GM23248 (cell line): ENCODE data around the gene FOXA1. TPM values are rescaled to one million over a fixed set of nuclear protein-coding genes. Genes with fewer than 3 reads are reported as not detected.

Source experiments
- DNase-seq: peaks from one replicate; pipeline ENCODE4 v3.0.0-alpha.2; 2015
- H2AFZ ChIP-seq: fragments of 200-600 bp; sonication (generic); 2 replicates; pipeline ENCODE4 v1.6.1; 2016; ENCODE audit warnings: antibody characterized with exemption
- H3F3A ChIP-seq: fragments of 200-600 bp; sonication (generic); 2 replicates; pipeline ENCODE4 v1.6.1; 2016; ENCODE audit warnings: mild to moderate bottlenecking, antibody characterized with exemption, mixed run types; ENCODE audit not compliant: insufficient read depth
- H3K27ac ChIP-seq: fragments of 200-600 bp; sonication (generic); 2 replicates; pipeline ENCODE4 v1.5.1; 2016; ENCODE audit warnings: mild to moderate bottlenecking
- H3K27me3 ChIP-seq: fragments of 200-600 bp; sonication (generic); replicated peaks from 2 replicates; pipeline ENCODE4 v1.6.1; 2016; ENCODE audit warnings: mild to moderate bottlenecking; ENCODE audit not compliant: insufficient read depth
- H3K36me3 ChIP-seq: fragments of 200-600 bp; sonication (generic); 2 replicates; pipeline ENCODE4 v1.6.1; 2016; ENCODE audit warnings: low read depth, mild to moderate bottlenecking
- H3K4me1 ChIP-seq: fragments of 200-600 bp; sonication (generic); 2 replicates; pipeline ENCODE4 v1.6.1; 2016; ENCODE audit warnings: mild to moderate bottlenecking; ENCODE audit not compliant: insufficient read depth
- H3K4me2 ChIP-seq: fragments of 200-600 bp; sonication (generic); one replicate; pipeline ENCODE4 v1.6.1; 2016; ENCODE audit warnings: mild to moderate bottlenecking; ENCODE audit not compliant: unreplicated experiment
- H3K4me3 ChIP-seq: fragments of 200-600 bp; sonication (generic); 2 replicates; pipeline ENCODE4 v1.5.1; 2016; ENCODE audit warnings: mild to moderate bottlenecking
- H3K79me2 ChIP-seq: fragments of 200-600 bp; sonication (generic); 2 replicates; pipeline ENCODE4 v1.6.1; 2016; ENCODE audit warnings: mild to moderate bottlenecking; ENCODE audit not compliant: insufficient read depth
- H3K9ac ChIP-seq: fragments of 200-600 bp; sonication (generic); 2 replicates; pipeline ENCODE4 v1.6.1; 2016; ENCODE audit warnings: mild to moderate bottlenecking
- H3K9me2 ChIP-seq: fragments of 200-600 bp; sonication (generic); 2 replicates; pipeline ENCODE4 v1.6.1; 2016; ENCODE audit warnings: mixed run types, mild to moderate bottlenecking, moderate library complexity; ENCODE audit not compliant: insufficient read depth
- H3K9me3 ChIP-seq: fragments of 200-600 bp; sonication (generic); one replicate; pipeline ENCODE4 v1.6.1; 2017; ENCODE audit warnings: low read depth
- H4K20me1 ChIP-seq: fragments of 200-600 bp; sonication (generic); 2 replicates; pipeline ENCODE4 v1.6.0; 2016; ENCODE audit not compliant: insufficient read depth
- EZH2 ChIP-seq: fragments of 200-600 bp; sonication (generic); IDR thresholded peaks from 2 replicates; pipeline ENCODE4 v1.6.1; 2018; ENCODE audit warnings: antibody characterized with exemption, mild to moderate bottlenecking; ENCODE audit not compliant: insufficient read depth, poor library complexity, severe bottlenecking
- EZH2phosphoT487 ChIP-seq: fragments of 200-600 bp; sonication (generic); IDR thresholded peaks from 2 replicates; pipeline ENCODE4 v1.6.1; 2018; ENCODE audit warnings: antibody characterized with exemption, moderate library complexity, mild to moderate bottlenecking, low read depth; ENCODE audit not compliant: insufficient read depth
- WGBS, 2 experiments: methylation state at CpG; one replicate each; pipeline ENCODE4 v1.1.6; 2015 to 2017; ENCODE audit warnings: low lambda C conversion rate in 2 of 2, low coverage in 1 of 2; ENCODE audit errors: missing lambda C conversion rate in 2 of 2; 5-methylcytosine and 5-hydroxymethylcytosine counted together
- in situ Hi-C: fragments of 300-500 bp; cut with MboI; formaldehyde crosslinking; loops from 2 replicates; pipeline ENCODE4 v1.15.0; 2020
- polyA plus RNA-seq: library from polyadenylated mRNA; unstranded; fragments of >200 nt; fragmentation: Nextera tagmentation; extraction: Ambion mirVana; gene quantifications from 2 replicates; pipeline ENCODE4 v1.2.1, GENCODE V29; 2016
- total RNA-seq: library from RNA; depleted of rRNA; stranded (reverse); fragments of >200 nt; shearing (Covaris generic); gene quantifications from 2 replicates; pipeline ENCODE4 v1.2.3, GENCODE V29; 2014

The FOXA1 gene
- total and polyA plus RNA-seq, 2 experiments from 2014 or later: 0.10 TPM; not detected in 1

DNA sequence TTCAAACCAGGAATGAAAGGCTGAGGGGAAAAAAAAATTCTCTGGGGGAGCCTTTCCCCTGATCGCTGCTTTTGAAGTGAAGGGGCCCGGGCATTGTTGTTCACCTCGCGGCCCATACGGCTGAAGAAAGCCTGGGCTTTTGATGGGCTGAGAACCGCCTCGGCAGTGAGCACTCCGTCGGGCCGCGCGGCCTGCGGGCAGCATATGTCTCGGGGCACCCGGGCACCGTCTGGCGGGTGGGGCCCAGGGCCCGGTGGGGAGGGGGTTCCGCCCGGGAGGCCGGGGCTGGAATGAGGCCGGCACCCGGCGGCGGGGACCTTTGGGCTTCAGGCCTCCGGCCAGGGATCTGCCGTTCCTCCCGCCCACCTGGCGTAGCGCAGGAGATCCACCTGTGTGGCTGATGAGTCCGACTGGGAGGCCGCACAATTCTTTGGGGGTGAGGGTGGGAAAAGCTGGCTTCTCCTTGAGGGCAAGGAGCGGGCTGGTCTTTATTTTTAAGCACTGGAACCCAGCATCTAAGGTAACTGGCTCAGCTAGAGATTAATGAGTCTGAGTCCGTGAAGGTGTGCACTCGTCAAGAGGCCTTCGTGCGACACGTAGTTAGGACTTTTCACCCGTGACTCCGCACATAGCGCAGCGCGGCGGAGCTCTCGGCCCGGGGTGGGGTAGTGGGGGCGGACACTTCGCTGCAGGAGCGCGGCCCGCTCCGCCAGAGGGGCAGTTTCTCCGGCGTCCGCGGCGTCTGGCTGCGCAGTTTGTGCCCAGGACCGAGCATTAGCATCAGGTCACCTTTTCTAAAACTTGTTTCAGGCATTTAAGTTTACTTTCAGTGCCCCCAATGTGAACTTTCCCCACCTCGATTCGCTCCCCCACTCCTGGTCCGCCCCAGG, 10.6 kb downstream of the FOXA1 start:
- Histone ChIP-seq H3K79me2 (no peaks in the 10 kb centered on the region), H3K9ac (no peak overlapping the region), H3K4me2 (no peak overlapping the region), H3K27me3 (peaks cover 76% of the 10 kb centered on the region), H3F3A (no peaks in the 10 kb centered on the region), H3K4me3 (no peak overlapping the region), H2AFZ (no peak overlapping the region), H3K36me3 (no peaks in the 10 kb centered on the region), H3K9me2 (no peaks in the 10 kb centered on the region), H3K4me1 (no peaks in the 10 kb centered on the region), H3K27ac (no peak overlapping the region), H4K20me1 (no peaks in the 10 kb centered on the region), H3K9me3 (no peaks in the 10 kb centered on the region)
- 21 to 25% methylated on average over 42 to 59 of the region's 62 CpGs for WGBS, 2 experiments
- TF ChIP-seq EZH2: peak; percentile 74
- TF ChIP-seq EZH2phosphoT487: no peak
- in situ Hi-C loops: no loop called here
- no peak for DNase-seq

DNA sequence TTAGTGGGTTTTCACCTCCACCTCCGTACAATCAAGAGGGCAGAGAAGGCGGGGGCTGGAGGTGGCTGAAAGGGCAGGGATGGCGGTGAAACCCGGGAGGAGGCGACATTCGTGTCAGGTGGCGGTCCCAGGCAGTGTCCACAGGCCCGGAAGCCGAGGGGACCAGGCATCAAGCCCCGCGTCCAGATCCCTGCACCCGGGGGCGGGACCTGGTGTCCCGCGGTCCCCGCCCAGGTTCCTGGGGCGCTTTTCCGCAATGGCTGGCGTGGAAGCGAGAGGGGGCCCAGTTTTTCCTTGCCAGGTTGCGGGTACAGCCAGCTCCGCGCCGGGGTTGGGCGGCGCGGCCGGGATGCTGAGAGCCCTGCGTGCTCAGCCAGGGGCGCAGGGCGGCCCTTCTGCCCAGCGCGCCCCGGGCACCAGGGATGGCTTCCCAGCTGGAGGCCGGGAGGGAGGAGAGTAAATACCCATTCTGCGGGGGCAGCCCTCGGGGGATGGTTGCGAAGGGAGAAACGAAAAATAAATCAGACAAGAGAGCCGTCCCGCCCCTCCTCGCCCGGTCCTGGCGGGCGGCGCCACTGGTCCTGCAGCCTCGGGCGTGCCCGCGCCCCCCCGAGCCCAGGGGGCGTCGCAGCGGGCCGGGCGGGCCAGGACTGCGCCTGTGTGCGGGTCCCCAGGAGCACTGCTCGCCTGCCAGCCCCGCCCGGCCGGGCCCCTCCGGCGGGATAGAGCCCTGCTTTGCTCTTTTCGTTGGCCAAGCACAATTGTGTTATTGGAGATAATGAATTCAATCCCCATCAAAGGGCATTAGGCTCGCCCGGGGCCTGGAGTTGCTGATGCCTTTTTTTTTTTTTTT, 11.5 kb downstream of the FOXA1 start:
- Histone ChIP-seq H3K4me2 (no peak overlapping the region), H2AFZ (no peak overlapping the region)

DNA sequence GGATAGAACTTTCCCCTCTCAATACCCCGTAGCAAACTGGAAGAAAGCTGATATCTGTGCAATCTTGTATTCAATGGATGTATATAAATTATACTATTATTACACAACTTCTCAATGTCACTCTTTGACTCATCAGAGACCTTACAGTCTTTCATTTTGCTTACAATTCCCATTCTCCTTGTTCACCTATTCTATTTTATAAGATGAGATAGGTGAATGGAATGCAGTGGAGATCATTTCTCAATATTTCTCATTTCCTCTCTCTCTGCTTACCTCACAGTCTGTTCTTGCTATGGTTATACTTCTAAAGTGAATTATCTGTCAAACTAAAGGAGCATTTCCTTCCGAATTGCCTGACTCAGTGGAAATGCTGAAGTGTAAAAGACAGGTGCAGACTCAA, 14.9 kb downstream of the FOXA1 start:
- in situ Hi-C loops: no loop called here
- 80 to 81% methylated on average over 2 of the region's 2 CpGs for WGBS, 2 experiments

More for the DNA sequence above, 11.5 kb downstream of the FOXA1 start:
- no peaks in the 10 kb centered on the region for H3K79me2 ChIP-seq
- no peaks in the 10 kb centered on the region for H3K36me3 ChIP-seq
- H3K27me3 ChIP-seq: peaks cover 74% of the 10 kb centered on the region
- no peaks in the 10 kb centered on the region for H3K4me1 ChIP-seq
- H3K9ac ChIP-seq: no peak overlapping the region
- no peaks in the 10 kb centered on the region for H3K9me2 ChIP-seq
- TF ChIP-seq EZH2 (no peak), EZH2phosphoT487 (0 out of 2 replicates have a peak, but pooled peaks have one; percentile 28)
- no peak overlapping the region; the same call in 1 of the 2 replicates for H3K4me3 ChIP-seq
- DNase-seq: no peak
- H3K9me3 ChIP-seq: no peaks in the 10 kb centered on the region
- 18 to 22% methylated on average over 49 to 63 of the region's 67 CpGs for WGBS, 2 experiments
- H3F3A ChIP-seq: no peaks in the 10 kb centered on the region
- no peak overlapping the region for H3K27ac ChIP-seq
- in situ Hi-C loops: no loop called here
- H4K20me1 ChIP-seq: no peaks in the 10 kb centered on the region

DNA sequence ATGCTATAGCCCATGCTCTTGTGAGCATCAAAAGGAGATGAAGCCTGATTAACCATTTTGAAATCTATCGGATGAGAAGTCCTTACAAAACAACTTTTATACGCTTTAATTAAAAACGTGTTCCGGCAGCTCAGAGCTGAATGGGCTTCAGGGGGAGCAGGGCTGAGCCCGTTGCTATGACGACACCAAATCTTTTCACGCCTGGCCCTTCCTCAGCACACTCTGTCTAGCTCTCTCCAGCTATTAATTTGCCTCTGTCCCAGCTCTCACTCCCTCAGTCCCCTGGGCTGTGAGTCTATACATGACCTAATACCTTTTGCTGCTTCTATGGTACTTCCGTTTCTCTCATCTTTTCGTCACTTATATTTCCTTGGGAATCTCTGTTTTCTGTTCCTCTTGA, 15.8 kb downstream of the FOXA1 start:
- no peak for TF ChIP-seq EZH2phosphoT487
- no peak for TF ChIP-seq EZH2
- no peak overlapping the region for H3K27ac ChIP-seq
- no peaks in the 10 kb centered on the region for H3K4me1 ChIP-seq
- no peak overlapping the region for H3K4me2 ChIP-seq
- no peaks in the 10 kb centered on the region for H3F3A ChIP-seq
- H3K4me3 ChIP-seq: no peak overlapping the region
- no peaks in the 10 kb centered on the region for H3K9me3 ChIP-seq
- in situ Hi-C loops: no loop called here
- WGBS, 2 experiments: 23% methylated on average over 9 of the region's 9 CpGs
- DNase-seq: no peak
- no peak overlapping the region for H3K9ac ChIP-seq
- no peaks in the 10 kb centered on the region for H4K20me1 ChIP-seq
- no peaks in the 10 kb centered on the region for H3K79me2 ChIP-seq
- no peaks in the 10 kb centered on the region for H3K36me3 ChIP-seq
- no peaks in the 10 kb centered on the region for H3K9me2 ChIP-seq
- H3K27me3 ChIP-seq: peaks cover 31% of the 10 kb centered on the region
- no peak overlapping the region for H2AFZ ChIP-seq

More for the DNA sequence above, 14.9 kb downstream of the FOXA1 start:
- Histone ChIP-seq H3K4me2 (no peak overlapping the region), H4K20me1 (no peaks in the 10 kb centered on the region), H3K27me3 (peaks cover 39% of the 10 kb centered on the region), H3K9ac (no peak overlapping the region), H3K36me3 (no peaks in the 10 kb centered on the region), H3K9me2 (no peaks in the 10 kb centered on the region), H3K9me3 (no peaks in the 10 kb centered on the region), H3K4me3 (no peak overlapping the region), H3F3A (no peaks in the 10 kb centered on the region), H2AFZ (no peak overlapping the region), H3K27ac (no peak overlapping the region), H3K4me1 (no peaks in the 10 kb centered on the region), H3K79me2 (no peaks in the 10 kb centered on the region)
- no peak for DNase-seq
- no peak for TF ChIP-seq EZH2
- no peak for TF ChIP-seq EZH2phosphoT487
